PC-9 (cell line): Measurements from ENCODE around the gene SAMD14. TPM values are rescaled to one million over a fixed set of nuclear protein-coding genes. Genes with fewer than 3 reads are reported as not detected.

Experiments
- BruUV-seq: library from RNA; stranded (reverse); fragments of 400-500 nt; replicated peaks from 2 replicates; lab custom pipeline; 2021; lab: Mats Ljungman, UMichigan
- CTCF ChIA-PET: fragments of 300-600 bp; sonication (Branson Sonifier 250); formaldehyde crosslinking; loops from one replicate; lab custom pipeline; 2022; ENCODE audit warnings: antibody characterized with exemption; lab: Charles Lee
- POLR2A ChIA-PET: fragments of 300-600 bp; sonication (Branson Sonifier 250); formaldehyde crosslinking; loops from one replicate; lab custom pipeline; 2022; ENCODE audit warnings: antibody characterized with exemption; ENCODE audit not compliant: unreplicated experiment; lab: Charles Lee
- DNase-seq, 2 experiments: peaks; one replicate each; pipeline versions ENCODE4 v3.0.0 to v3.0.0-alpha.2; 2015 to 2022; ENCODE audit warnings: mixed read lengths in 1 of 2
- H2AFZ ChIP-seq: fragments of 200-600 bp; sonication (generic); 2 replicates; pipeline ENCODE4 v1.8.1; 2017; ENCODE audit warnings: antibody characterized with exemption
- H3F3A ChIP-seq: fragments of 200-600 bp; sonication (generic); 2 replicates; pipeline ENCODE4 v1.8.1; 2017; ENCODE audit warnings: antibody characterized with exemption, mild to moderate bottlenecking, low read depth; ENCODE audit not compliant: insufficient read depth
- H3K27ac ChIP-seq: fragments of 200-600 bp; sonication (generic); 2 replicates; pipeline ENCODE4 v1.6.1; 2016; ENCODE audit warnings: mixed run types
- H3K27me3 ChIP-seq: fragments of 200-600 bp; sonication (generic); 2 replicates; pipeline ENCODE4 v1.6.1; 2016; ENCODE audit warnings: low read depth, mixed run types; ENCODE audit not compliant: insufficient read depth
- H3K36me3 ChIP-seq: fragments of 200-600 bp; sonication (generic); 2 replicates; pipeline ENCODE4 v1.6.1; 2016; ENCODE audit warnings: low read depth, mixed run types
- H3K4me1 ChIP-seq: fragments of 200-600 bp; sonication (generic); replicated peaks from 2 replicates; pipeline ENCODE4 v1.6.1; 2016; ENCODE audit warnings: mixed run types; ENCODE audit not compliant: insufficient read depth
- H3K4me2 ChIP-seq: fragments of 200-600 bp; sonication (generic); 2 replicates; pipeline ENCODE4 v1.6.1; 2017; ENCODE audit warnings: mixed run types
- H3K4me3 ChIP-seq: fragments of 200-600 bp; sonication (generic); 2 replicates; pipeline ENCODE4 v1.6.1; 2016; ENCODE audit warnings: mixed run types
- H3K79me2 ChIP-seq: fragments of 200-600 bp; sonication (generic); 2 replicates; pipeline ENCODE4 v1.6.1; 2017; ENCODE audit warnings: low read depth, mixed run types
- H3K9me2 ChIP-seq: fragments of 200-600 bp; sonication (generic); 2 replicates; pipeline ENCODE4 v1.8.1; 2017; ENCODE audit warnings: mild to moderate bottlenecking; ENCODE audit not compliant: insufficient read depth
- H3K9me3 ChIP-seq: fragments of 200-600 bp; sonication (generic); 2 replicates; pipeline ENCODE4 v1.8.1; 2016; ENCODE audit warnings: low read depth; ENCODE audit not compliant: insufficient read depth
- H4K20me1 ChIP-seq: fragments of 200-600 bp; sonication (generic); 2 replicates; pipeline ENCODE4 v1.8.1; 2017; ENCODE audit not compliant: insufficient read depth
- EZH2 ChIP-seq: fragments of 200-600 bp; sonication (generic); IDR thresholded peaks from 2 replicates; pipeline ENCODE4 v1.8.0; 2017; ENCODE audit warnings: antibody characterized with exemption, low read depth
- intact Hi-C: fragments of 100-400 bp; cut with micrococcal nuclease; formaldehyde crosslinking; loops from one replicate; pipeline ENCODE4 v1.10.0; 2022; ENCODE audit not compliant: unreplicated experiment
- total RNA-seq: library from RNA; stranded (reverse); gene quantifications from 2 replicates; pipeline ENCODE4 v1.2.3, GENCODE V29; 2021
- TF ChIP-seq, protein P1 (sequence below): fragments of 200-600 bp; sonication (generic); conservative IDR thresholded peaks from 2 replicates; pipeline ENCODE4 v1.6.1; 2017; ENCODE audit warnings: mixed run types, antibody characterized with exemption, mild to moderate bottlenecking, moderate library complexity

The SAMD14 gene
- total RNA-seq, 1 experiment from 2014 or later, result 0.17 TPM

DNA sequence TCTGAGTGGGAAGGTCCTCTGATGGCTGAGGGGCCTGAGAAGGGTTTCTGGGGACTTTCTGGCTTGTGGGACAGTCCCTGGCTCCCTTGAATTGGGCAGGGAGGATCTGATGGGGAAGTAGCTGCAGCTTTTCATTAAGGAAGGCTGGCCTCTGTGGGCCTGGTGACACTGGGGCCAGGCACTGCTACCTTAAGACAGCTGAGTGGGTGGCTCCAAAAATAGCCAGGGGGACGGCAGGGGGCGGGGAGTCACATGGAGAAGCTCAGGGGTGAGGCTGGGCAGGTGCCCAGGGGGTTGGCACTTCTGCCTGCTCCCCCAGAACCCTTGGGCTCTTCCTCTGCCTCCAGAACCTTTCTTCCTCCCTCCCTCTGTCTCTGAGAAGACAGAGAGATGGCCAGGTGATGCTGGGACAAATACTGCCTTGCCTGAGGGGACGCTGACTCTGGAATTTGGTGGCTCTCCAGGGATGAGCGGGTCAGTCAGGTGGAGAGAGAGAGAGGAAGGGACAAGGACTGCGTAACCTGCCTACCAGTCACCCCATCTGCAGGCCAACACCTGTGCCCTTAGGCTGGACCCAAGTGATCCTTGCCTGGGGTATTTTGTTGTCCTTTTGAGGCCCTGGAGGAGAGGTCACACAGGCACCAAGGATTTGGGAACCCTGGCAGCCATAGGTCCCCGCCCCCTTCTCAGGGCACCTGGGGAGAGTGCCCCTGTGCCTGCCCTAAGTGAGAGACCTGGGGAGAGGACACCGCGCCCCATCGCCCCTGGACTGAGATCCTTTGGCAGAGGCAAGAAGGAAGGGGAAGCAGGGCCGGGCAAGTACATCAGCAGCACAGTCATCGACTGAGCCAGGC is 34.1 kb upstream of the SAMD14 start:
- H3K36me3 ChIP-seq, result no peaks in the 10 kb centered on the region
- peaks cover 8% of the 10 kb centered on the region; the same call in 1 of the 2 replicates for H3F3A ChIP-seq
- H3K79me2 ChIP-seq, result no peaks in the 10 kb centered on the region
- CTCF ChIA-PET, result interaction anchor here (0.6 to 0.7 kb wide), 2 partner anchors 35 to 49 kb away, joined by 3 to 9 read pairs; no protein-coding TSS in a partner anchor
- no peaks in the 10 kb centered on the region for H3K9me3 ChIP-seq
- H3K27me3 ChIP-seq, result no peaks in the 10 kb centered on the region
- H3K27ac ChIP-seq, result no peak overlapping the region
- no peak overlapping the region for H3K4me2 ChIP-seq
- no peaks in the 10 kb centered on the region for H3K9me2 ChIP-seq
- no peak overlapping the region for H3K4me3 ChIP-seq
- peaks cover 5% of the 10 kb centered on the region for H3K4me1 ChIP-seq
- DNase-seq, result no peak
- intact Hi-C loops, result no loop called here
- H2AFZ ChIP-seq, result no peak overlapping the region
- H4K20me1 ChIP-seq, result no peaks in the 10 kb centered on the region
- POLR2A ChIA-PET, result interaction anchor here (0.7 kb wide), 1 partner anchor 36 kb away, joined by 4 read pairs; no protein-coding TSS in a partner anchor
- no TSS peak for BruUV-seq
- TF ChIP-seq, protein P1, sequence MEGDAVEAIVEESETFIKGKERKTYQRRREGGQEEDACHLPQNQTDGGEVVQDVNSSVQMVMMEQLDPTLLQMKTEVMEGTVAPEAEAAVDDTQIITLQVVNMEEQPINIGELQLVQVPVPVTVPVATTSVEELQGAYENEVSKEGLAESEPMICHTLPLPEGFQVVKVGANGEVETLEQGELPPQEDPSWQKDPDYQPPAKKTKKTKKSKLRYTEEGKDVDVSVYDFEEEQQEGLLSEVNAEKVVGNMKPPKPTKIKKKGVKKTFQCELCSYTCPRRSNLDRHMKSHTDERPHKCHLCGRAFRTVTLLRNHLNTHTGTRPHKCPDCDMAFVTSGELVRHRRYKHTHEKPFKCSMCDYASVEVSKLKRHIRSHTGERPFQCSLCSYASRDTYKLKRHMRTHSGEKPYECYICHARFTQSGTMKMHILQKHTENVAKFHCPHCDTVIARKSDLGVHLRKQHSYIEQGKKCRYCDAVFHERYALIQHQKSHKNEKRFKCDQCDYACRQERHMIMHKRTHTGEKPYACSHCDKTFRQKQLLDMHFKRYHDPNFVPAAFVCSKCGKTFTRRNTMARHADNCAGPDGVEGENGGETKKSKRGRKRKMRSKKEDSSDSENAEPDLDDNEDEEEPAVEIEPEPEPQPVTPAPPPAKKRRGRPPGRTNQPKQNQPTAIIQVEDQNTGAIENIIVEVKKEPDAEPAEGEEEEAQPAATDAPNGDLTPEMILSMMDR, result no peak
- no peak for TF ChIP-seq EZH2

DNA sequence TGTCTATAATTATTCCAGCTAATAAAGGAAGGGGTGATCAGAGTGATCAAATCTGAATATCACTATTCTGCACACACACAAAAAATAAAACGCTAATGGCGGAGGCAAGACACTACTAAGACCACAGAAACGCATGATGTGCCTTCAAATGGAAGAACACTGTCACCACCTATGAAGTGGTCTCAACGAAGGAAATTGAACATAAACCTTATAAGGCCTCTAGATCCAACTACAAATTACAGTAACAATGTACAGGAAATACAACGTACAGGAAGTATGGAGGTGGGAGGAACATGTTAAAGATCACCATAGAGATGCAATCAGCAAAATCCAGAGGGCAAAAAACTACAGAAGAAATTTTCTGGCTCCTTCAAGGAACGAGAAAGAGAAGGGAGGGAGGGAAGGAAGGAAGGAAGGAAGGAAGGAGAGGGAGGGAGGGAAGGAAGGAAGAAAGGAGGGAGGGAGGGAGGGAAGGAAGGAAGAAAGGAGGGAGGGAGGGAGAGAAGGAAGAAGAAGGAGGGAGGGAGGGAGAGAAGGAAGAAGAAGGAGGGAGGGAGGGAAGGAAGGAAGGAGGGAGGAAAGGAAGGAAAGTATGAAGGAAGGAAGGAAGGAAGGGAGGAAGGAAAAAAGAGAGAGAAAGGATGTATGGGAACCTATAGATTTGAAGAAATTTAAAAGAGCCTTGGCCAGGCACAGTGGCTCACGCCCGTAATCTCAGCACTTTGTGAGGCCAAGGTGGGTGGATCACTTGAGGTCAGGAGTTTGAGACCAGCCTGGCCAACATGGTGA is 32.7 kb upstream of the SAMD14 start:
- H3K9me3 ChIP-seq, result no peaks in the 10 kb centered on the region
- no peaks in the 10 kb centered on the region for H3K9me2 ChIP-seq
- POLR2A ChIA-PET, result interaction anchor here (0.7 kb wide), 1 partner anchor 18 kb away, joined by 6 read pairs; no protein-coding TSS in a partner anchor
- no peak overlapping the region for H3K27ac ChIP-seq
- H3K4me1 ChIP-seq, result peaks cover 5% of the 10 kb centered on the region
- H3K4me2 ChIP-seq, result no peak overlapping the region
- BruUV-seq, result no TSS peak
- H3K79me2 ChIP-seq, result no peaks in the 10 kb centered on the region
- CTCF ChIA-PET, result no interaction called here
- no peak for DNase-seq
- intact Hi-C loops, result no loop called here
- no peak overlapping the region for H3K4me3 ChIP-seq
- no peaks in the 10 kb centered on the region for H4K20me1 ChIP-seq
- H3K27me3 ChIP-seq, result no peaks in the 10 kb centered on the region
- peaks cover 8% of the 10 kb centered on the region; the same call in 1 of the 2 replicates for H3F3A ChIP-seq
- H2AFZ ChIP-seq, result no peak overlapping the region
- TF ChIP-seq, protein P1, result no peak
- TF ChIP-seq EZH2, result no peak
- H3K36me3 ChIP-seq, result no peaks in the 10 kb centered on the region

DNA sequence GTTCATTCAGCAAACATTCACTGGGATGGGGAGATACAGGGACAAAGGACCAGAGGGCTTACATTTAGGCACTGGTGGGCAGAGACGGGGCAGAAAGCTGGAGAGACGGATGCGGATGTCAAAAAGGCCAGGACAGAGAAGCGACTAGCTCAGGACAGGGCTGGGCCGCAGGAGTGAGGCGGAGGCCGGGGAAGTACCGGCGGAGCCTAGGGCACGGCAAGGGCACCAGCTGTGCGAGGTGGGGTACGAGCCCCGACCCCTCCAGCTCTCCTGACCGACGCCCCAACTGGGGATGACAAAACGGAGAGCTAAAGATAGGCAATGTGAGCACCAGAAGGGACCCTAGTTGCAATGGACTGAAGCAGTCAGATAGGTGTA is 31.9 kb upstream of the SAMD14 start:
- peak overlapping the region; percentile 87 for H3K4me2 ChIP-seq
- H3K27me3 ChIP-seq, result no peaks in the 10 kb centered on the region
- intact Hi-C loops, result loop anchor here (1.0 to 2.0 kb wide), 2 partner anchors 21 to 68 kb away; no protein-coding TSS in a partner anchor
- H3K9me2 ChIP-seq, result no peaks in the 10 kb centered on the region
- POLR2A ChIA-PET, result interaction anchor here (0.7 kb wide), 1 partner anchor 17 kb away, joined by 6 read pairs; no protein-coding TSS in a partner anchor
- no peak overlapping the region for H3K27ac ChIP-seq
- H3K4me3 ChIP-seq, result 0 out of 2 replicates have a peak overlapping the region, but pooled peaks have one; percentile 59
- no peak overlapping the region; the same call in 1 of the 2 replicates for H2AFZ ChIP-seq
- TF ChIP-seq, protein P1, result no peak
- no peak for TF ChIP-seq EZH2
- H3K4me1 ChIP-seq, result peaks cover 5% of the 10 kb centered on the region
- no peaks in the 10 kb centered on the region for H3K9me3 ChIP-seq
- no TSS peak for BruUV-seq
- peaks cover 8% of the 10 kb centered on the region; the same call in 1 of the 2 replicates for H3F3A ChIP-seq
- no peaks in the 10 kb centered on the region for H3K79me2 ChIP-seq
- H3K36me3 ChIP-seq, result no peaks in the 10 kb centered on the region
- CTCF ChIA-PET, result no interaction called here
- no peaks in the 10 kb centered on the region for H4K20me1 ChIP-seq
- DNase-seq, result no peak
